OCI-LY3 (cell line): ENCODE measurements around the gene PSMC5.
A peak's percentile ranks its signal among the peaks of the same experiment; 100 is the strongest.

Experiments used
- H2AFZ ChIP-seq: fragments of 200-600, 300-600 bp; shearing (Covaris generic); 2 replicates; pipeline ENCODE4 v1.6.0; 2014; ENCODE audit warnings: antibody characterized with exemption, low read depth, low read length
- H3K27ac ChIP-seq: fragments of 200-600, 300-600 bp; sonication (generic); 2 replicates; pipeline ENCODE4 v1.5.1; 2014; ENCODE audit warnings: mild to moderate bottlenecking, low read length, moderate library complexity, mixed read lengths
- H3K27me3 ChIP-seq: fragments of 200-600, 300-600 bp; sonication (generic); 2 replicates; pipeline ENCODE4 v1.6.1; 2014; ENCODE audit warnings: low read depth, low read length, mixed read lengths
- H3K36me3 ChIP-seq: fragments of 200-600, 300-600 bp; sonication (generic); replicated peaks from 2 replicates; pipeline ENCODE3; 2014; ENCODE audit warnings: low read depth, low read length, mixed read lengths
- H3K4me1 ChIP-seq: fragments of 300-600, 200-600 bp; sonication (generic); 2 replicates; pipeline ENCODE4 v1.6.1; 2014; ENCODE audit warnings: low read length, mixed read lengths
- H3K4me2 ChIP-seq: fragments of 200-600, 300-600 bp; sonication (generic); 2 replicates; pipeline ENCODE4 v1.6.1; 2014; ENCODE audit warnings: low read length, mixed read lengths
- H3K4me3 ChIP-seq: fragments of 300-600, 200-600 bp; sonication (generic); 2 replicates; pipeline ENCODE4 v1.5.1; 2014; ENCODE audit warnings: antibody characterized with exemption, mild to moderate bottlenecking, low read length, moderate library complexity
- H3K79me2 ChIP-seq: fragments of 300-600, 200-600 bp; shearing (Covaris generic); 2 replicates; pipeline ENCODE4 v1.6.1; 2014; ENCODE audit warnings: mild to moderate bottlenecking, low read length, mixed read lengths
- H3K9ac ChIP-seq: fragments of 300-600, 200-600 bp; shearing (Covaris generic); 2 replicates; pipeline ENCODE4 v1.6.0; 2014; ENCODE audit warnings: mild to moderate bottlenecking, low read length, moderate library complexity
- H3K9me3 ChIP-seq: fragments of 200-600, 300-600 bp; shearing (Covaris generic); 2 replicates; pipeline ENCODE4 v1.6.1; 2014; ENCODE audit warnings: low read length, mixed read lengths; ENCODE audit not compliant: insufficient read depth
- H4K20me1 ChIP-seq: fragments of 200-600, 300-600 bp; sonication (generic); 2 replicates; pipeline ENCODE4 v1.6.1; 2016; ENCODE audit warnings: low read length, mixed read lengths; ENCODE audit not compliant: insufficient read depth
- CTCF ChIP-seq: fragments of 200-600, 300-600 bp; sonication (generic); IDR thresholded peaks from 2 replicates; pipeline ENCODE4 v1.5.1; 2014; ENCODE audit warnings: antibody characterized with exemption, low read length, low read depth
- EZH2phosphoT487 ChIP-seq: fragments of 200-600 bp; shearing (Covaris generic); IDR thresholded peaks from 2 replicates; pipeline ENCODE4 v1.6.1; 2018; ENCODE audit warnings: antibody characterized with exemption, mixed run types, low read depth

Gene PSMC5

GRCh38 chr17:63823659-63824331 is 3.4 kb upstream of the PSMC5 start:
- Histone ChIP-seq H3K9me3 (no peaks in the 10 kb centered on the region), H3K27ac (no peak overlapping the region), H2AFZ (no peak overlapping the region), H4K20me1 (no peaks in the 10 kb centered on the region), H3K9ac (no peak overlapping the region), H3K27me3 (no peaks in the 10 kb centered on the region), H3K79me2 (peaks cover 38% of the 10 kb centered on the region), H3K4me3 (no peak overlapping the region), H3K4me1 (peaks cover 23% of the 10 kb centered on the region), H3K4me2 (no peak overlapping the region), H3K36me3 (peaks cover 66% of the 10 kb centered on the region)
- TF ChIP-seq EZH2phosphoT487, result no peak
- TF ChIP-seq CTCF, result no peak

GRCh38 chr17:63824362-63824761 is 2.9 kb upstream of the PSMC5 start:
- peaks cover 43% of the 10 kb centered on the region for H3K79me2 ChIP-seq
- H3K27me3 ChIP-seq, result no peaks in the 10 kb centered on the region
- no peak overlapping the region for H3K9ac ChIP-seq
- no peaks in the 10 kb centered on the region for H3K9me3 ChIP-seq
- H4K20me1 ChIP-seq, result no peaks in the 10 kb centered on the region
- H3K4me2 ChIP-seq, result no peak overlapping the region
- TF ChIP-seq CTCF (no peak), EZH2phosphoT487 (no peak)
- H3K4me3 ChIP-seq, result no peak overlapping the region
- no peak overlapping the region for H3K27ac ChIP-seq
- H3K36me3 ChIP-seq, result peaks cover 66% of the 10 kb centered on the region
- H2AFZ ChIP-seq, result no peak overlapping the region
- peaks cover 24% of the 10 kb centered on the region for H3K4me1 ChIP-seq

GRCh38 chr17:63826468-63827001 is 696 bp upstream of the PSMC5 start:
- Histone ChIP-seq H4K20me1 (no peaks in the 10 kb centered on the region), H2AFZ (peak overlapping the region; percentile 96), H3K27ac (peak overlapping the region; percentile 80)

More at GRCh38 chr17:63826468-63827001, 696 bp upstream of the PSMC5 start:
- Histone ChIP-seq H3K9me3 (no peaks in the 10 kb centered on the region), H3K4me3 (peak overlapping the region; percentile 83), H3K27me3 (no peaks in the 10 kb centered on the region), H3K4me1 (peaks cover 24% of the 10 kb centered on the region), H3K79me2 (peaks cover 47% of the 10 kb centered on the region), H3K9ac (peak overlapping the region; percentile 92), H3K36me3 (peaks cover 70% of the 10 kb centered on the region), H3K4me2 (peak overlapping the region; percentile 95)
- no peak for TF ChIP-seq CTCF
- no peak for TF ChIP-seq EZH2phosphoT487
